GM18519 (cell line): Measurements from ENCODE around the gene FOXN3.

ENCODE experiments used
- ATAC-seq: cut with Tn5 transposase; IDR thresholded peaks from one replicate; pipeline ENCODE4 v1.9.1; 2021; ENCODE audit warnings: mild to moderate bottlenecking, moderate library complexity; ENCODE audit not compliant: unreplicated experiment, low FRiP score

FOXN3 gene

GRCh38 chr14:89241257-89241656 is 175.8 kb downstream of the FOXN3 start:
- ATAC-seq = no peak

- ATAC-seq = no peak
These were observed 176.6 kb downstream of the FOXN3 start for GRCh38 chr14:89240414-89240813.

GRCh38 chr14:89239023-89239422 is 178.0 kb downstream of the FOXN3 start:
- ATAC-seq = no peak

GRCh38 chr14:89237921-89238529 is 179.0 kb downstream of the FOXN3 start:
- no peak for ATAC-seq

GRCh38 chr14:89236851-89237250 is 180.2 kb downstream of the FOXN3 start:
- no peak for ATAC-seq

- no peak for ATAC-seq
These were observed 183.8 kb downstream of the FOXN3 start for GRCh38 chr14:89233184-89233583.

- ATAC-seq = no peak
These were observed 184.6 kb downstream of the FOXN3 start for GRCh38 chr14:89232265-89233070.

GRCh38 chr14:89231426-89232113 is 185.5 kb downstream of the FOXN3 start:
- ATAC-seq = no peak

GRCh38 chr14:89228921-89229639 is 188.0 kb downstream of the FOXN3 start:
- no peak for ATAC-seq

- ATAC-seq = no peak
These were observed 189.6 kb downstream of the FOXN3 start for GRCh38 chr14:89227496-89227836.

GRCh38 chr14:89226801-89227495 is 190.1 kb downstream of the FOXN3 start:
- ATAC-seq = no peak

GRCh38 chr14:89225607-89226006 is 191.4 kb downstream of the FOXN3 start:
- no peak for ATAC-seq

GRCh38 chr14:89221109-89221810 is 195.8 kb downstream of the FOXN3 start:
- no peak for ATAC-seq

GRCh38 chr14:89219051-89219450 is 198.0 kb downstream of the FOXN3 start:
- ATAC-seq = no peak

- no peak for ATAC-seq
These were observed 199.1 kb downstream of the FOXN3 start for GRCh38 chr14:89217891-89218290.

- ATAC-seq = no peak
These were observed 201.5 kb downstream of the FOXN3 start for GRCh38 chr14:89215531-89215930.

- no peak for ATAC-seq
These were observed 201.9 kb downstream of the FOXN3 start for GRCh38 chr14:89215114-89215513.

GRCh38 chr14:89214221-89214965 is 202.6 kb downstream of the FOXN3 start:
- no peak for ATAC-seq
